Duodenal mucosa (tissue), 2 donors: Measurements from ENCODE around the gene ZGPAT.
A peak's percentile ranks its signal among the peaks of the same experiment; 100 is the strongest.
"Not testable (repeated sequence)": the region's sequence is repeated elsewhere in the genome, so short reads cannot be mapped to it uniquely, and the experiment has no call there.

Experiments used
- H3K27ac ChIP-seq: one replicate; pipeline ENCODE4 v1.7.0; 2013; ENCODE audit warnings: low read depth, low read length
- H3K27me3 ChIP-seq, 2 donors: one replicate each; pipeline ENCODE4 v1.7.0; 2013; ENCODE audit warnings: low read length in 2 of 2, control low read depth in 1 of 2; ENCODE audit not compliant: insufficient read depth in 2 of 2, control insufficient read depth in 1 of 2
- H3K36me3 ChIP-seq, 2 donors: one replicate each; pipeline ENCODE4 v1.7.0; 2013; ENCODE audit warnings: low read length in 2 of 2, control low read depth in 1 of 2; ENCODE audit not compliant: insufficient read depth in 2 of 2, control insufficient read depth in 1 of 2
- H3K4me1 ChIP-seq, 2 donors: one replicate each; pipeline ENCODE4 v1.7.0; 2013; ENCODE audit warnings: low read length in 2 of 2, control low read depth in 1 of 2; ENCODE audit not compliant: insufficient read depth in 2 of 2, control insufficient read depth in 1 of 2
- H3K4me3 ChIP-seq, 2 donors: one replicate each; pipeline ENCODE4 v1.7.0; 2013; ENCODE audit warnings: low read length in 2 of 2, low read depth in 1 of 2
- H3K9ac ChIP-seq, 2 donors: one replicate each; pipeline ENCODE4 v1.7.0; 2013; ENCODE audit warnings: low read length in 2 of 2, low read depth in 1 of 2
- H3K9me3 ChIP-seq, 2 donors: one replicate each; pipeline ENCODE4 v1.7.0; 2013; ENCODE audit warnings: low read length in 2 of 2, control low read depth in 1 of 2; ENCODE audit not compliant: control insufficient read depth in 1 of 2

The ZGPAT gene

GRCh38 chr20:63707558-63708300, at the start of gene ZGPAT, which contains the start of gene ARFRP1:
ZGPAT (plus strand) TSS chr20:63708039; CDS start chr20:63708581, 542 bp downstream.
ARFRP1 (minus strand) TSS chr20:63707976; CDS start chr20:63707091, 885 bp downstream.
- H3K9ac ChIP-seq: peak within 1 kb of the TSS; percentile 68 to 70
- no peaks in the 10 kb centered on the region for H3K27me3 ChIP-seq
- H3K27ac ChIP-seq: peak within 1 kb of the TSS; percentile 64
- H3K36me3 ChIP-seq: peaks cover 16 to 47% of the 10 kb centered on the region in 2 donors
- H3K4me3 ChIP-seq: peak within 1 kb of the TSS; percentile 81 to 89
- no peaks in the 10 kb centered on the region for H3K9me3 ChIP-seq
- H3K4me1 ChIP-seq: peaks cover 22 to 23% of the 10 kb centered on the region in 2 donors

- Histone ChIP-seq H3K9me3 (no peaks in the 10 kb centered on the region), H3K36me3 (peaks cover 3 to 31% of the 10 kb centered on the region in 2 donors), H3K9ac (peak overlapping the region; percentile 75 to 78), H3K4me3 (peak overlapping the region; percentile 85 to 88), H3K27me3 (peaks cover 3 to 14% of the 10 kb centered on the region in 2 donors), H3K4me1 (peaks cover 7 to 21% of the 10 kb centered on the region in 2 donors), H3K27ac (peak overlapping the region; percentile 75)
Measured at GRCh38 chr20:63658749-63659187, 49.1 kb upstream of the ZGPAT start.

GRCh38 chr20:63659370-63659769, 48.5 kb upstream of the ZGPAT start:
- no peak overlapping the region for H3K27ac ChIP-seq
- H3K4me1 ChIP-seq: peaks cover 7 to 19% of the 10 kb centered on the region in 2 donors
- no peaks in the 10 kb centered on the region for H3K9me3 ChIP-seq
- peak overlapping the region in 1 of 2 donors; percentile 75 for H3K9ac ChIP-seq
- peaks cover 0 to 12% of the 10 kb centered on the region in 2 donors for H3K27me3 ChIP-seq
- peaks cover 3 to 32% of the 10 kb centered on the region in 2 donors for H3K36me3 ChIP-seq
- peak overlapping the region; percentile 85 to 88 for H3K4me3 ChIP-seq

GRCh38 chr20:63660174-63660573, 47.7 kb upstream of the ZGPAT start:
- Histone ChIP-seq H3K4me1 (peaks cover 7 to 19% of the 10 kb centered on the region in 2 donors), H3K36me3 (peaks cover 3 to 32% of the 10 kb centered on the region in 2 donors)
- H3K27me3 ChIP-seq, H3K4me3 ChIP-seq, H3K9ac ChIP-seq, H3K9me3 ChIP-seq, H3K27ac ChIP-seq: not testable (repeated sequence)

- Histone ChIP-seq H3K27me3 (no peaks in the 10 kb centered on the region), H3K9me3 (no peaks in the 10 kb centered on the region), H3K4me1 (peaks cover 7 to 19% of the 10 kb centered on the region in 2 donors), H3K9ac (no peak overlapping the region), H3K36me3 (peaks cover 4 to 32% of the 10 kb centered on the region in 2 donors), H3K27ac (no peak overlapping the region), H3K4me3 (no peak overlapping the region)
Measured at GRCh38 chr20:63660622-63661021, 47.2 kb upstream of the ZGPAT start.

- H3K27me3 ChIP-seq: no peaks in the 10 kb centered on the region
- no peak overlapping the region for H3K9ac ChIP-seq
- no peaks in the 10 kb centered on the region for H3K9me3 ChIP-seq
- H3K4me3 ChIP-seq: no peak overlapping the region
- no peak overlapping the region for H3K27ac ChIP-seq
- peaks cover 9 to 37% of the 10 kb centered on the region in 2 donors for H3K36me3 ChIP-seq
- H3K4me1 ChIP-seq: peaks cover 7 to 19% of the 10 kb centered on the region in 2 donors
Measured at GRCh38 chr20:63661108-63661507, 46.7 kb upstream of the ZGPAT start.

GRCh38 chr20:63661959-63662812, 45.7 kb upstream of the ZGPAT start:
- Histone ChIP-seq H3K27me3 (no peaks in the 10 kb centered on the region), H3K4me1 (peaks cover 7 to 17% of the 10 kb centered on the region in 2 donors), H3K4me3 (no peak overlapping the region), H3K36me3 (peaks cover 12 to 43% of the 10 kb centered on the region in 2 donors), H3K9me3 (no peaks in the 10 kb centered on the region), H3K9ac (no peak overlapping the region), H3K27ac (no peak overlapping the region)

- H3K4me1 ChIP-seq: peaks cover 7 to 11% of the 10 kb centered on the region in 2 donors
- peaks cover 12 to 49% of the 10 kb centered on the region in 2 donors for H3K36me3 ChIP-seq
- no peak overlapping the region for H3K4me3 ChIP-seq
- H3K27ac ChIP-seq: no peak overlapping the region
- no peaks in the 10 kb centered on the region for H3K9me3 ChIP-seq
- no peaks in the 10 kb centered on the region for H3K27me3 ChIP-seq
- no peak overlapping the region for H3K9ac ChIP-seq
Measured at GRCh38 chr20:63662813-63663189, 45.0 kb upstream of the ZGPAT start.

GRCh38 chr20:63663332-63664066, 44.3 kb upstream of the ZGPAT start:
- Histone ChIP-seq H3K9ac (no peak overlapping the region), H3K4me3 (no peak overlapping the region), H3K9me3 (no peaks in the 10 kb centered on the region), H3K27ac (no peak overlapping the region), H3K36me3 (peaks cover 16 to 56% of the 10 kb centered on the region in 2 donors), H3K4me1 (peaks cover 7 to 9% of the 10 kb centered on the region in 2 donors), H3K27me3 (no peaks in the 10 kb centered on the region)
